Memory B cell (primary cell): ENCODE measurements around the gene WTIP.

Experiments used
- ATAC-seq: fragments of 150-1000 bp; cut with Tn5 transposase; 2 replicates; pipeline ENCODE4 v1.10.0; 2021; ENCODE audit warnings: low read depth, mild to moderate bottlenecking, moderate library complexity
- DNase-seq, 2 donors: peaks; one replicate each; pipeline ENCODE4 v3.0.0; 2022; ENCODE audit warnings: low spot score in 2 of 2
- H3K27ac Mint-ChIP-seq: one replicate; pipeline ENCODE4 v1.8.0; 2022; ENCODE audit warnings: mild to moderate bottlenecking, moderate library complexity, mixed read lengths
- H3K27me3 Mint-ChIP-seq: one replicate; pipeline ENCODE4 v1.8.0; 2022; ENCODE audit warnings: mixed read lengths
- H3K36me3 Mint-ChIP-seq: one replicate; pipeline ENCODE4 v1.8.0; 2022; ENCODE audit warnings: mild to moderate bottlenecking, mixed read lengths
- H3K4me1 Mint-ChIP-seq: one replicate; pipeline ENCODE4 v1.8.0; 2022; ENCODE audit warnings: mixed read lengths
- H3K4me3 Mint-ChIP-seq: one replicate; pipeline ENCODE4 v1.8.0; 2022; ENCODE audit warnings: mild to moderate bottlenecking, moderate library complexity, mixed read lengths
- H3K9me3 Mint-ChIP-seq: one replicate; pipeline ENCODE4 v1.8.0; 2022; ENCODE audit warnings: mixed read lengths

WTIP gene

DNA sequence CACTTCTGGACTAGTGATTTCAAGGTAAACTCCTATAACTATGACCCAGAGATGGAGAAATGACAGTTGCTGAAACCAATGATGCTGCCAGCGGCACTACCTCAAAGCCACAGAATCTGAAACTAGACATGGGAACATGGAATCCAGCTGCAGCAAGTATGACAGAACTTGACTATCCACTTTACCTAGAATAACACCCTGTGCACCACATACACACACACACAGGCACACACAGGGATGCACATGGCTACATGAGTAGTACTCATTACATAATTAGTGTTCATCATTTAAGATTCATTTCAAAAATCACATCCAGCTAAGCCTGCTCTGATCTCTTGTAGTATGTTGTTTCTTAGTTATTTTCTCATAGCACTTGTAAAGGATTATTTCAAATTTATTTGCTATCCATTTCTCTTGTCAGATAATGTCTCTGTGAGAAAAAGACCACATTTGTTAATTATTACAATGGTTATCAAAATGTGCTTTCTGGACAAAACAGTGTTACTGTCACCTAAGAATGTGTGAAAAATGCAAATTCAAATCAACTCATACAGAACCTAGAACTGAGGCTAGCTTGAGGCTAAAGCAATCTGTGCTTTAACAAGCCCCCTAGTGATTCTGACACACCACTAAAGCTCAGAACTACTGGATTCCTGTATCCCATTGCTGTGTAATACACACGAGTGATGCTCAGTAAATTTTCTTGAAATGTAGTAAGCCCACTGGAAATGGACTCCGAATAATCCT lies 59.4 kb downstream of the WTIP start:
- Mint-ChIP-seq H3K9me3 (peaks cover 12% of the 10 kb centered on the region), H3K4me3 (no peak overlapping the region)

DNA sequence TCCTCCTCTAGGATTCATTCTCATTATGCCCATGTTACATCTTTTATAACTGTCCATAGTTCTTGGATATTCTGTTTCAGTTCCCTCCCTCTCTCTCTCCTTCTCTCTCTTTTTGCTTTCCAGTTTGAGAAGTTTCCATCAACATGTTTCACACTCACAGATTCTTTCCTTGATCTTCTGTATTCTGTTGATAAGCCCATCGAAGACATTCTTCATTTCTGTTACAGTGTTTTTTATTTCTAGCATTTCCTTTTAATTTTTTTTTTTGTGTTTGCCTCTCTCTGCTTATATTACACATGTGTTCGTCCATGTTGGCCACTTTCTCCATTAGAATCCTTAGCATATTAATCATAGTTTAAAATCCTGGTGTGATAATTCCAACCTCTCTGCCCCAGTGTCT lies 68.3 kb downstream of the WTIP start:
- ATAC-seq, result no peak
- H3K27me3 Mint-ChIP-seq, result peaks cover 5% of the 10 kb centered on the region
- DNase-seq, result no peak
- H3K4me3 Mint-ChIP-seq, result no peak overlapping the region
- peaks cover 1% of the 10 kb centered on the region for H3K36me3 Mint-ChIP-seq
- no peaks in the 10 kb centered on the region for H3K4me1 Mint-ChIP-seq
- peaks cover 11% of the 10 kb centered on the region for H3K9me3 Mint-ChIP-seq
- no peak overlapping the region for H3K27ac Mint-ChIP-seq

More for the DNA sequence above, 59.4 kb downstream of the WTIP start:
- DNase-seq (no peak), ATAC-seq (no peak)
- H3K4me1 Mint-ChIP-seq, result no peaks in the 10 kb centered on the region
- H3K27ac Mint-ChIP-seq, result no peak overlapping the region
- peaks cover 2% of the 10 kb centered on the region for H3K36me3 Mint-ChIP-seq
- peaks cover 7% of the 10 kb centered on the region for H3K27me3 Mint-ChIP-seq

DNA sequence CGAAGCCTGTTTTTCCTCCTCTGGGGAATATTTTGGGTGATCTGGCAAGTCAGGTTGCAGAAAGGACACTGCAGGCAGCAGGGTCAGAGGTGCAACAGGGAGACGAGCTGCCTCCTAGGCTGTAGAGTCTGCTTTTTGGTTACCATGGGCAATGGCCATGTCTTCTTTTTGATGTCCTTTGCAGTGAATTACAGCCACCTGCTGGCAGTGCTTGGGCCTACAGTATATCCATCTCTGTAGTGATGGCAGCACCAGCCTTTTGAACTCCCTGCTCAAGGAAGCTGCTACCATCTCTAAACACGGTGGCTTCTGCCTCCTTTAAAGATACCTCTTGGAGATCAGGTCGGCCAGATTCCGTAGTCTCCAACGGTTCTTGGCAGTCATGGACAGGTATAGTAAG lies 73.9 kb downstream of the WTIP start:
- Mint-ChIP-seq H3K27me3 (peaks cover 17% of the 10 kb centered on the region), H3K36me3 (peaks cover 1% of the 10 kb centered on the region), H3K9me3 (peaks cover 2% of the 10 kb centered on the region), H3K4me3 (no peak overlapping the region), H3K4me1 (no peaks in the 10 kb centered on the region), H3K27ac (no peak overlapping the region)
- DNase-seq (no peak), ATAC-seq (no peak)

DNA sequence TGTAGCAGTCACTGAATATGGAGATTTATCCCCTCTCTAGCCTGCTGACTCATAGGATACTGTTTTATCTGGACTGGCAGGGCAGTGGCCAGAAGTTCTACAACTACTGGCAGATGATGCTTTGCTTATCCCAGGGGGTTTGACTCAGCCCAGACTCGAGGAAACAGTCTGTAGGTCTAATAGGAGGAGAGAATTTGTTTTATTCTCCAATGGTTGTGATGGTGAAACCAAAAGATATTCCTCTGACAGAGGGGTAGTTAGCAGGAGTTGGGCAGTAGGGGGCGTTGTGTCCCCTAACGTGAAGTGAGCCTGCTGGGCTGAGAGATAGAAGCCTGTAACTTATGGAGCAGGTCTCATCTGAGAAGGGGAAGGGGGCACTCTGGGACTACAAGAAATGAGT lies 74.9 kb downstream of the WTIP start:
- DNase-seq (no peak), ATAC-seq (no peak)
- peaks cover 2% of the 10 kb centered on the region for H3K9me3 Mint-ChIP-seq
- no peaks in the 10 kb centered on the region for H3K4me1 Mint-ChIP-seq
- H3K4me3 Mint-ChIP-seq, result no peak overlapping the region
- H3K27ac Mint-ChIP-seq, result no peak overlapping the region
- peaks cover 1% of the 10 kb centered on the region for H3K36me3 Mint-ChIP-seq
- H3K27me3 Mint-ChIP-seq, result peaks cover 17% of the 10 kb centered on the region

DNA sequence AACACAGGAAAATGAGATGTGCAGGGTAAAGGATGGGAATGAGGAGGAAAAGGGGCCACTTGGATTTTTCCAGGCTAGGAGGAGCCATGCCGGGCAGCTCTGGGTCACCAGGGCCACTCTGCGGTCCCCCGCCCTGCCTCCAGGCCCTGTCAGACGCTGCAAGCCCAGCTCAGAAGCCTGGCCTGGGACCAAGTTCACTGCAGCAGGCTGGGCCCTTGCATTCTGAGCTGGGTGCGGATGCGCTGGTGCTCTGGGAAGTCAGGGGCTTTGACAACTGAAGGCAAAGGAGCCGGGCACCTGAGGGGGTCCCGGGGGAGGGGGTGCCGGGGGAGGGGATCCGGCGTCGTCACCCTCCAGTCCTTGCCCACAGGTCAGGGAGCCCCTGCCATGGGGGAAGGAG lies 77.5 kb downstream of the WTIP start:
- no peak for ATAC-seq

DNA sequence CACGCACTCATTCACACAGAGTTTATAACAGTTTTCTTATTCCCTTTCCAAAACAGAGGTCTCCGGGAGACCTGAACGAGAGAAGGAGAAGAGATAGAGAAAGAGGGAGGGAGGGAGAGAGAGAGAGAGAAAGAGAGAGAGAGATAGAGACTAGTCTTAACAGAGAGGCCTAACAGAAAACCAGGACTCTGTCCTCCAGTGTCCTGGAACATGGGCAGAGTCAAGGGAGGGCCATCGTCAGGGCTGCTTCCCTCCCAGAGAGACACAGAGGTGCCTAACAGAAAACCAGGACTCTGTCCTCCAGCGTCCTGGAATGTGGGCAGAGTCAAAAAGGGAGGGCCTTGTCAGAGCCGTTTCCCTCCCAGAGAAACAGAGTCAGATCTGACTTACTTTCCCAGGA lies 78.7 kb downstream of the WTIP start:
- no peaks in the 10 kb centered on the region for H3K36me3 Mint-ChIP-seq
- peaks cover 11% of the 10 kb centered on the region for H3K27me3 Mint-ChIP-seq
- H3K4me1 Mint-ChIP-seq, result no peaks in the 10 kb centered on the region
- no peak for DNase-seq
- no peak for ATAC-seq
- H3K4me3 Mint-ChIP-seq, result no peak overlapping the region
- no peak overlapping the region for H3K27ac Mint-ChIP-seq
- H3K9me3 Mint-ChIP-seq, result peaks cover 8% of the 10 kb centered on the region

More for the DNA sequence above, 77.5 kb downstream of the WTIP start:
- no peak for DNase-seq
- Mint-ChIP-seq H3K9me3 (peaks cover 5% of the 10 kb centered on the region), H3K4me1 (no peaks in the 10 kb centered on the region), H3K27me3 (peaks cover 15% of the 10 kb centered on the region), H3K27ac (no peak overlapping the region), H3K4me3 (no peak overlapping the region), H3K36me3 (peaks cover 1% of the 10 kb centered on the region)
